ENCODE results near the gene VSTM5. TPM values are rescaled to one million over a fixed set of nuclear protein-coding genes. Genes with fewer than 3 reads are reported as not detected.

VSTM5 gene, protein sequence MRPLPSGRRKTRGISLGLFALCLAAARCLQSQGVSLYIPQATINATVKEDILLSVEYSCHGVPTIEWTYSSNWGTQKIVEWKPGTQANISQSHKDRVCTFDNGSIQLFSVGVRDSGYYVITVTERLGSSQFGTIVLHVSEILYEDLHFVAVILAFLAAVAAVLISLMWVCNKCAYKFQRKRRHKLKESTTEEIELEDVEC
- 0.67 and 1.6 TPM in 2 replicates for total RNA-seq

DNA sequence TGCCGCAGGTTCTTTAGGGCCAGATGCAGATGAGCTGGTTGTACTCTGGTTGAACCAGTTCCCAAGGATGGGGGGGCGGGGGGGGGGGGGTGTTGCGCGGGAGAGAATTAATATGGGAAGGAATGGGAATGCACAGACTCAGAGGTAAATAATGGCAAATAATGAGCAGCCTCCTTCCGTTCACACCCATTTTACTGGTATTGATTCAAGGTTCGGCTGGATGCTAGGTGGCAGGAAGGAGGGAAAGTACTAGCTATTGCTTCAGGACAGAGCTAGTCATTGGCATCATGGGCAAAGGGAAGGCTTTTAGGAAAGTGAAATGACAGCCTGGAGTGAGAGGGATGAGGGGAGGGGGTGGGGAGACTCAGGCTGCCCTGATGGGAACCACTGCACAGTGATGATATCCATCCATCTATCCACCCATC lies at the start of gene VSTM5:
Gene VSTM5 (minus strand): TSS at position 25 of the 425 bp plus-strand sequence. CDS start 116 bp downstream, outside the sequence.

DNA sequence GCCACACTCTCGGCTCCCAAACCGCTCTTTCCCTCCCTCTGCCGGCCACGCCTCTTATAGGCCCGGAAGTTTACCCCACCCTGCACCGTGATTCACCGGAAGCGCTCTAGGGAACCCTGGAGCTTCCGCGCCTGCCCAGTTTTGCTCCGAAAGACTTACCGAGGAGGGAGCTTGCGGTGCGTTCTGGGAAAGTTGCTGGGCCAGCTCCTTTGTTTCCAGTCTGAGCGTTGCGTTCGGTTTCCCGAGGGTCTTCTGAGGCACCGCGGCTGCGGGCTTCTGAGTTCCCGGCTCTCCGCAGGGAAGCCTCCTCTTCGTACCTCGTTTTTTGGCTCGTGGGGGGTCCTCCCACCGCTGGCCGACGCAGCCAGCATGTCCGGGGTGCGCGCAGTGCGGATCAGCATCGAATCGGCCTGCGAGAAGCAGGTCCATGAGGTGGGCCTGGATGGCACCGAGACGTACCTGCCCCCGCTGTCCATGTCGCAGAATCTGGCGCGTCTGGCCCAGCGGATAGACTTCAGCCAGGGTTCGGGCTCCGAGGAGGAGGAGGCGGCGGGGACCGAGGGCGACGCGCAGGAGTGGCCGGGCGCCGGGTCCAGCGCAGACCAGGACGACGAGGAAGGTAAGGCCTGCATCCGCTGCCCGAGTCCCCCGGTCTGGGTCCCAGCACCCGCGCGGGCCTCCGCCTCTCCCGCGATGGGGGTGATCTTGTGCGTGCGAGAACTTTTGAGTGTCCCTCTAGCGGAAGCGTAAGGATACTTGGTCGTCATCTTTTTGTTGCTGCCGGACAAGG lies 66.1 kb downstream of the VSTM5 start, which contains the start of gene MED17:
Gene MED17 (plus strand): TSS at position 138 of the 790 bp plus-strand sequence. CDS start 232 bp downstream, at position 370.

Other genes starting within 250 kb of the VSTM5 start
- 9.2 and 13.1 TPM in 2 replicates for gene CEP295, start 188.9 kb downstream of the VSTM5 start, total RNA-seq
- 77.7 and 93.0 TPM in 2 replicates for gene TAF1D, start 109.1 kb downstream of the VSTM5 start, total RNA-seq
- 9.1 and 10.0 TPM in 2 replicates for gene C11orf54, start 108.9 kb downstream of the VSTM5 start, total RNA-seq
- 20.5 and 24.7 TPM in 2 replicates for gene MED17, start 66.3 kb downstream of the VSTM5 start, total RNA-seq
- not detected in 2 replicates for gene HEPHL1, start 170.7 kb upstream of the VSTM5 start, total RNA-seq

Data from bronchus fibroblast of lung (primary cell).